Activated CD4-positive, alpha-beta T cell treated with anti-CD3 and anti-CD28 coated beads, Interleukin-2, amount 10 ng/mL, durations not matched to agents 24 days and 14 days (primary cell): Measurements from ENCODE around the gene TECR. TPM values are rescaled to one million over a fixed set of nuclear protein-coding genes. Genes with fewer than 3 reads are reported as not detected.

Experiments used
- DNase-seq: peaks from one replicate; pipeline ENCODE4 v3.0.0; 2022
- H3K27ac Mint-ChIP-seq: one replicate; pipeline ENCODE4 v1.8.0; 2022; ENCODE audit warnings: mild to moderate bottlenecking, mixed read lengths
- H3K27me3 Mint-ChIP-seq: one replicate; pipeline ENCODE4 v1.8.0; 2022; ENCODE audit warnings: mixed read lengths
- H3K36me3 Mint-ChIP-seq: one replicate; pipeline ENCODE4 v1.8.0; 2022; ENCODE audit warnings: low read depth, mild to moderate bottlenecking, mixed read lengths
- H3K4me1 Mint-ChIP-seq: one replicate; pipeline ENCODE4 v1.8.0; 2021; ENCODE audit warnings: mixed read lengths
- H3K4me3 Mint-ChIP-seq: one replicate; pipeline ENCODE4 v1.8.0; 2022; ENCODE audit warnings: mild to moderate bottlenecking, moderate library complexity, mixed read lengths
- H3K9me3 Mint-ChIP-seq: one replicate; pipeline ENCODE4 v1.8.0; 2021; ENCODE audit warnings: mixed read lengths
- intact Hi-C: fragments of 100-400 bp; cut with micrococcal nuclease; formaldehyde crosslinking; loops from one replicate; pipeline ENCODE4 v1.15.1; 2023
- total RNA-seq: library from RNA; stranded (reverse); gene quantifications from 2 replicates; pipeline ENCODE4 v1.2.3, GENCODE V29; 2022

TECR gene
- total RNA-seq, 1 donor from 2014 or later = 108 TPM

- peak overlapping the region; percentile 80 for H3K27ac Mint-ChIP-seq
- intact Hi-C loops = loop anchor here (1.0 kb wide), 1 partner anchor 12 kb away; no protein-coding TSS in a partner anchor
- H3K27me3 Mint-ChIP-seq = no peaks in the 10 kb centered on the region
- H3K9me3 Mint-ChIP-seq = no peaks in the 10 kb centered on the region
- H3K36me3 Mint-ChIP-seq = peaks cover 44% of the 10 kb centered on the region
- DNase-seq = peak; percentile 82
- peak overlapping the region; percentile 90 for H3K4me3 Mint-ChIP-seq
- H3K4me1 Mint-ChIP-seq = peaks cover 51% of the 10 kb centered on the region
These were observed 12.5 kb upstream of the TECR start for GRCh38 chr19:14516746-14517438.

GRCh38 chr19:14517446-14517839 lies 12.0 kb upstream of the TECR start:
- no peaks in the 10 kb centered on the region for H3K9me3 Mint-ChIP-seq
- H3K27ac Mint-ChIP-seq = peak overlapping the region; percentile 80
- no peak for DNase-seq
- H3K36me3 Mint-ChIP-seq = peaks cover 44% of the 10 kb centered on the region
- H3K4me1 Mint-ChIP-seq = peaks cover 56% of the 10 kb centered on the region
- H3K4me3 Mint-ChIP-seq = peak overlapping the region; percentile 90
- H3K27me3 Mint-ChIP-seq = no peaks in the 10 kb centered on the region
- intact Hi-C loops = loop anchor here (1.0 kb wide), 1 partner anchor 12 kb away; no protein-coding TSS in a partner anchor

GRCh38 chr19:14517840-14518505 lies 11.4 kb upstream of the TECR start, which contains the start of gene DNAJB1:
DNAJB1 (minus strand) TSS chr19:14518397; CDS start chr19:14518349, 48 bp downstream.
- DNase-seq = peak; percentile 94
- peak within 1 kb of the TSS; percentile 96 for H3K27ac Mint-ChIP-seq
- peak within 1 kb of the TSS; percentile 90 for H3K4me3 Mint-ChIP-seq
- H3K9me3 Mint-ChIP-seq = no peaks in the 10 kb centered on the region
- intact Hi-C loops = loop anchor here (1.0 kb wide), 2 partner anchors 11 to 13 kb away; partner anchors contain the start of gene TECR
- peaks cover 44% of the 10 kb centered on the region for H3K36me3 Mint-ChIP-seq
- H3K4me1 Mint-ChIP-seq = peaks cover 60% of the 10 kb centered on the region
- H3K27me3 Mint-ChIP-seq = no peaks in the 10 kb centered on the region

- Mint-ChIP-seq H3K9me3 (no peaks in the 10 kb centered on the region), H3K4me3 (peak overlapping the region; percentile 90), H3K4me1 (peaks cover 62% of the 10 kb centered on the region), H3K27me3 (no peaks in the 10 kb centered on the region), H3K27ac (peak overlapping the region; percentile 96), H3K36me3 (peaks cover 38% of the 10 kb centered on the region)
- peak; percentile 60 for DNase-seq
- intact Hi-C loops = no loop called here
These were observed 10.0 kb upstream of the TECR start for GRCh38 chr19:14519245-14519859.

GRCh38 chr19:14519860-14520407 lies 9.5 kb upstream of the TECR start:
- no peaks in the 10 kb centered on the region for H3K9me3 Mint-ChIP-seq
- intact Hi-C loops = loop anchor here (10.0 kb wide), 2 partner anchors 675 to 1605 kb away; partner anchors contain the start of gene SYCE2

GRCh38 chr19:14520543-14520942 lies 8.9 kb upstream of the TECR start:
- no peak for DNase-seq
- Mint-ChIP-seq H3K27me3 (no peaks in the 10 kb centered on the region), H3K4me1 (peaks cover 51% of the 10 kb centered on the region), H3K27ac (peak overlapping the region; percentile 91), H3K4me3 (no peak overlapping the region), H3K36me3 (peaks cover 26% of the 10 kb centered on the region), H3K9me3 (no peaks in the 10 kb centered on the region)
- intact Hi-C loops = loop anchor here (10.0 kb wide), 2 partner anchors 676 to 1606 kb away; partner anchors contain the start of gene SYCE2

More at GRCh38 chr19:14519860-14520407, 9.5 kb upstream of the TECR start:
- peak; percentile 66 for DNase-seq
- Mint-ChIP-seq H3K36me3 (peaks cover 32% of the 10 kb centered on the region), H3K4me3 (peak overlapping the region; percentile 90), H3K4me1 (peaks cover 57% of the 10 kb centered on the region), H3K27ac (peak overlapping the region; percentile 91), H3K27me3 (no peaks in the 10 kb centered on the region)

GRCh38 chr19:14525729-14526128 lies 3.7 kb upstream of the TECR start:
- Mint-ChIP-seq H3K36me3 (no peaks in the 10 kb centered on the region), H3K4me3 (no peak overlapping the region), H3K27me3 (no peaks in the 10 kb centered on the region), H3K27ac (no peak overlapping the region), H3K4me1 (peaks cover 30% of the 10 kb centered on the region), H3K9me3 (no peaks in the 10 kb centered on the region)
- DNase-seq = no peak
- intact Hi-C loops = loop anchor here (10.0 kb wide), 2 partner anchors 681 to 1611 kb away; partner anchors contain the start of gene SYCE2

- Mint-ChIP-seq H3K9me3 (no peaks in the 10 kb centered on the region), H3K4me3 (no peak overlapping the region), H3K27ac (no peak overlapping the region), H3K36me3 (no peaks in the 10 kb centered on the region), H3K4me1 (peaks cover 30% of the 10 kb centered on the region), H3K27me3 (no peaks in the 10 kb centered on the region)
- intact Hi-C loops = loop anchor here (10.0 kb wide), 2 partner anchors 682 to 1612 kb away; partner anchors contain the start of gene SYCE2
- DNase-seq = no peak
These were observed 3.0 kb upstream of the TECR start for GRCh38 chr19:14526423-14526822.

GRCh38 chr19:14528419-14529253 lies 758 bp upstream of the TECR start:
- Mint-ChIP-seq H3K36me3 (peaks cover 4% of the 10 kb centered on the region), H3K4me1 (peaks cover 16% of the 10 kb centered on the region), H3K27me3 (no peaks in the 10 kb centered on the region), H3K27ac (peak overlapping the region; percentile 94), H3K4me3 (peak overlapping the region; percentile 90), H3K9me3 (no peaks in the 10 kb centered on the region)
- intact Hi-C loops = loop anchor here (1.0 to 10.0 kb wide), 4 partner anchors 10 to 1614 kb away; partner anchors contain the start of genes DNAJB1 and SYCE2
- no peak for DNase-seq

- peak overlapping the region; percentile 94 for H3K27ac Mint-ChIP-seq
- H3K4me1 Mint-ChIP-seq = peaks cover 14% of the 10 kb centered on the region
- peaks cover 4% of the 10 kb centered on the region for H3K36me3 Mint-ChIP-seq
- intact Hi-C loops = no loop called here
- H3K4me3 Mint-ChIP-seq = peak overlapping the region; percentile 90
- H3K27me3 Mint-ChIP-seq = no peaks in the 10 kb centered on the region
- DNase-seq = no peak
- no peaks in the 10 kb centered on the region for H3K9me3 Mint-ChIP-seq
These were observed 583 bp downstream of the TECR start for GRCh38 chr19:14530005-14530348.

GRCh38 chr19:14530506-14530905 lies 1.1 kb downstream of the TECR start:
- Mint-ChIP-seq H3K27me3 (no peaks in the 10 kb centered on the region), H3K9me3 (no peaks in the 10 kb centered on the region), H3K4me1 (peaks cover 14% of the 10 kb centered on the region), H3K36me3 (peaks cover 4% of the 10 kb centered on the region), H3K4me3 (peak overlapping the region; percentile 72), H3K27ac (peak overlapping the region; percentile 1)
- intact Hi-C loops = no loop called here
- DNase-seq = no peak

GRCh38 chr19:14533450-14533849 lies 4.1 kb downstream of the TECR start:
- intact Hi-C loops = no loop called here
- Mint-ChIP-seq H3K4me1 (peaks cover 14% of the 10 kb centered on the region), H3K27ac (no peak overlapping the region), H3K27me3 (no peaks in the 10 kb centered on the region), H3K9me3 (no peaks in the 10 kb centered on the region), H3K4me3 (no peak overlapping the region), H3K36me3 (peaks cover 4% of the 10 kb centered on the region)
- DNase-seq = no peak
